Endothelial cell (in vitro differentiated cells): ENCODE data around the gene COL12A1. TPM values are rescaled to one million over a fixed set of nuclear protein-coding genes. Genes with fewer than 3 reads are reported as not detected.

Source experiments
- DNase-seq: peaks from one replicate; pipeline ENCODE4 v3.0.0; 2021; ENCODE audit warnings: low spot score
- H3K27ac Mint-ChIP-seq: one replicate; pipeline ENCODE4 v1.8.0; 2021; ENCODE audit warnings: mixed read lengths, inconsistent platforms; ENCODE audit not compliant: unreplicated experiment
- H3K27me3 Mint-ChIP-seq: one replicate; pipeline ENCODE4 v1.8.0; 2021; ENCODE audit warnings: mild to moderate bottlenecking, moderate library complexity, mixed read lengths, inconsistent platforms; ENCODE audit not compliant: unreplicated experiment
- H3K36me3 Mint-ChIP-seq: one replicate; pipeline ENCODE4 v1.8.0; 2021; ENCODE audit warnings: mild to moderate bottlenecking, low read depth, mixed read lengths, inconsistent platforms; ENCODE audit not compliant: unreplicated experiment
- H3K4me1 Mint-ChIP-seq: one replicate; pipeline ENCODE4 v1.8.0; 2021; ENCODE audit warnings: mild to moderate bottlenecking, mixed read lengths, inconsistent platforms; ENCODE audit not compliant: unreplicated experiment
- H3K4me3 Mint-ChIP-seq: one replicate; pipeline ENCODE4 v1.8.0; 2021; ENCODE audit warnings: mild to moderate bottlenecking, mixed read lengths, inconsistent platforms; ENCODE audit not compliant: unreplicated experiment
- H3K9me3 Mint-ChIP-seq: one replicate; pipeline ENCODE4 v1.8.0; 2021; ENCODE audit warnings: mixed read lengths, inconsistent platforms; ENCODE audit not compliant: unreplicated experiment
- CTCF ChIP-seq: fragments of 200-600 bp; sonication (generic); IDR thresholded peaks from one replicate; pipeline ENCODE4 v1.5.0; 2021; ENCODE audit warnings: antibody characterized with exemption; ENCODE audit not compliant: unreplicated experiment
- total RNA-seq: library from RNA; stranded (reverse); fragmentation: NEBNext Ultra II Directional; extraction: Animal tissue kit (Norgen Biotek cat#: 25700); gene quantifications from one replicate; pipeline ENCODE4 v1.2.1, GENCODE V29; 2021; ENCODE audit not compliant: unreplicated experiment

The COL12A1 gene
- total RNA-seq, 1 donor from 2014 or later = 6.3 TPM

DNA sequence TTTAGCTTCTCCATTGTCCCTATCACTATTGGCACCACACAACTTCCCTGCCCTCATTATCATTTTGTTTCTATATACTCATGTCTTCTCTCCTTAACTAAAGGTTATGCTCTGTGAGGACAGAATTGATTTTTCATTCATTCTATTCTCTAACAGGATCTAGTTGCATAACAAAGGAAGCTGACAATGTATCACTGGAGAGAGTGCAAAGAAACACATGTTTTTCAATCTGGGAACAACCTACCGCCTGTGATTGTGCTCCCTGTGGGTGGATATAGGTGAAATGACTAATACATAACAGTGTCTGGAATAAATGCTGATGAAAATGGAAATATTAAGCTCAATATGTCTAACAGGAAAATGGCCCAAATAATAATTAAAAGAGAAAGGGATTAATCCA, 56.6 kb downstream of the COL12A1 start:
- no peaks in the 10 kb centered on the region for H3K4me1 Mint-ChIP-seq
- H3K4me3 Mint-ChIP-seq = no peak overlapping the region
- H3K27ac Mint-ChIP-seq = no peak overlapping the region
- H3K9me3 Mint-ChIP-seq = no peaks in the 10 kb centered on the region
- no peaks in the 10 kb centered on the region for H3K27me3 Mint-ChIP-seq
- no peaks in the 10 kb centered on the region for H3K36me3 Mint-ChIP-seq
- DNase-seq = no peak
- TF ChIP-seq CTCF = no peak

DNA sequence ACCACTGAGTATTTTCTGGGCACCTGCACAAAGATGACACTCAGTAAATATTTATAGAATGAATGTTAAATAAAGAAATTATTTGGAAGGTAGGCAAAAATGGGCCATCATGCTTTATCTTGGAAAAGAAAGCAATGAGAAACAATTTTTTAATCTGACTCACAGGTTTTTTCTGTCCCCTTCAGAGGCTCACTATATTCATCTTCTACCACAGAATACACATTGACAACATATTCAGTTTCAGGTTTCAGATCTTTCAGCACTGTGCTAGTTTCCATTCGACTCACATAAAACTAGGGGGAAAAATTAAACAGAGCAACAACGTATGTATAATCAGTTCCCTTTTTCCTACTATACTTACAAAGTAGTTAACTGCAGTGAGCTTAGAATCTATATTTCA, 58.3 kb downstream of the COL12A1 start:
- H3K36me3 Mint-ChIP-seq = no peaks in the 10 kb centered on the region
- H3K27me3 Mint-ChIP-seq = no peaks in the 10 kb centered on the region
- no peak for DNase-seq
- H3K27ac Mint-ChIP-seq = no peak overlapping the region
- no peak overlapping the region for H3K4me3 Mint-ChIP-seq
- H3K4me1 Mint-ChIP-seq = no peaks in the 10 kb centered on the region
- TF ChIP-seq CTCF = no peak
- H3K9me3 Mint-ChIP-seq = no peaks in the 10 kb centered on the region

GRCh38 chr6:75145976-75146375, 59.9 kb downstream of the COL12A1 start:
- H3K9me3 Mint-ChIP-seq = no peaks in the 10 kb centered on the region
- no peak overlapping the region for H3K4me3 Mint-ChIP-seq
- no peaks in the 10 kb centered on the region for H3K27me3 Mint-ChIP-seq
- DNase-seq = no peak
- no peaks in the 10 kb centered on the region for H3K4me1 Mint-ChIP-seq
- no peak overlapping the region for H3K27ac Mint-ChIP-seq
- no peak for TF ChIP-seq CTCF
- no peaks in the 10 kb centered on the region for H3K36me3 Mint-ChIP-seq

DNA sequence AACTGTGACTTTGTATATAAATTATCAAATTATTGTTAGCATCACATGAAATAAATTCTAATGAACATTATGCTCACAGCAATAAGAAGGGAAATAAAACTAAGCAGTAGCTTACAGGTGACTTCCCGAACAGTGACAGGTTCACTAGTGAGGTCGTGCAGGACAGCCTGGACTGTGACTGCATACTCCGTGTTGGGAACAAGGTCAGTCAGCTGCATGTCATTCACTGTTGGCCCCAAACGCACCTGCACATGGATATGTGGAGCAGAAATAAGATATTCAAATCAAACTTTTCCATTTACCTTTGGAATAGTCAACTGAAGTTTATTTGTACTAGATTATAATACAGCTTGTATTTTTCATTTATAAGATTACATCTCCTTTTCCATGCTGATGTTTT, 60.6 kb downstream of the COL12A1 start:
- no peak for DNase-seq
- no peaks in the 10 kb centered on the region for H3K27me3 Mint-ChIP-seq
- TF ChIP-seq CTCF = no peak
- H3K4me1 Mint-ChIP-seq = no peaks in the 10 kb centered on the region
- no peaks in the 10 kb centered on the region for H3K36me3 Mint-ChIP-seq
- no peaks in the 10 kb centered on the region for H3K9me3 Mint-ChIP-seq
- no peak overlapping the region for H3K4me3 Mint-ChIP-seq
- H3K27ac Mint-ChIP-seq = no peak overlapping the region

GRCh38 chr6:75144386-75144785, 61.5 kb downstream of the COL12A1 start:
- Mint-ChIP-seq H3K27ac (no peak overlapping the region), H3K36me3 (no peaks in the 10 kb centered on the region), H3K9me3 (no peaks in the 10 kb centered on the region), H3K4me3 (no peak overlapping the region), H3K27me3 (no peaks in the 10 kb centered on the region), H3K4me1 (no peaks in the 10 kb centered on the region)
- no peak for TF ChIP-seq CTCF
- DNase-seq = no peak
